ENCODE data around the gene ZMYND19.

DNA sequence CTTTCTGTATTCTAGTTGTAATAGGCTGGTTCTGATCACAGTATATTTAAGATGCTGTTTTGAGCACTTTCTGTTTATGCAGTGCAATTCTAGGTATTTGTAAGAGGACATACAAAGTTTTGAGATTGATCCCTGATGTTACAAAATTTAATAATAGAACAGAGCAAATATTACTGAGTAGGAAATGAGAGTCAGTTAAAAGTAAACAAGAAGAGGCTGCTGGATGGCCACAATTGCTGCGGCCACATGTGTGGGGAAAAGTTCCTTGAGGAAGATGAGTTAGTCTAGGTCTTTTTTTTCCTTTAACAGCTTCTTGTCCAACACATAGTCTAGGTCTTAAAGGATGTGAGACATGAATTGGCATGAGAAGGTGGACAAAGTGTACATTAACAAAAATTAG lies 39.8 kb upstream of the ZMYND19 start:
- TF ChIP-seq CTCF (IDR thresholded peaks at IDR 0.05; ENCODE audit: low read depth, low read length, poor library complexity, severe bottlenecking) (no peak), EZH2phosphoT487 (IDR thresholded peaks at IDR 0.05; ENCODE audit: borderline replicate concordance, low read length) (no peak)
